Stomach smooth muscle (tissue), 2 donors: ENCODE results near the gene STMND1.

ENCODE experiments used
- H3K27ac ChIP-seq: one replicate; pipeline ENCODE4 v1.7.0; 2013; ENCODE audit warnings: mild to moderate bottlenecking, low read length, inconsistent platforms
- H3K27me3 ChIP-seq, 2 donors: one replicate each; pipeline ENCODE4 v1.7.0; 2013; ENCODE audit warnings: low read length in 2 of 2; ENCODE audit not compliant: insufficient read depth in 2 of 2, control insufficient read depth in 1 of 2
- H3K36me3 ChIP-seq, 2 donors: one replicate each; pipeline ENCODE4 v1.7.0; 2013; ENCODE audit warnings: low read length in 2 of 2; ENCODE audit not compliant: control insufficient read depth in 2 of 2, insufficient read depth in 2 of 2
- H3K4me1 ChIP-seq: one replicate; pipeline ENCODE4 v1.7.0; 2013; ENCODE audit warnings: low read length; ENCODE audit not compliant: control insufficient read depth, insufficient read depth
- H3K4me3 ChIP-seq, 2 donors: one replicate each; pipeline ENCODE4 v1.7.0; 2013; ENCODE audit warnings: low read length in 2 of 2
- H3K9ac ChIP-seq, 2 donors: one replicate each; pipeline ENCODE4 v1.7.0; 2013; ENCODE audit warnings: low read length in 2 of 2, mild to moderate bottlenecking in 1 of 2
- H3K9me3 ChIP-seq, 2 donors: one replicate each; pipeline ENCODE4 v1.7.0; 2013; ENCODE audit warnings: low read length in 2 of 2; ENCODE audit not compliant: control insufficient read depth in 2 of 2
- donor health status: healthy.
- donor health status: Pancreatic carcinoma.

Gene STMND1

GRCh38 chr6:17159240-17159639 is 57.4 kb downstream of the STMND1 start:
- no peak overlapping the region for H3K4me3 ChIP-seq
- H3K4me1 ChIP-seq: no peaks in the 10 kb centered on the region
- H3K27ac ChIP-seq: no peak overlapping the region

DNA sequence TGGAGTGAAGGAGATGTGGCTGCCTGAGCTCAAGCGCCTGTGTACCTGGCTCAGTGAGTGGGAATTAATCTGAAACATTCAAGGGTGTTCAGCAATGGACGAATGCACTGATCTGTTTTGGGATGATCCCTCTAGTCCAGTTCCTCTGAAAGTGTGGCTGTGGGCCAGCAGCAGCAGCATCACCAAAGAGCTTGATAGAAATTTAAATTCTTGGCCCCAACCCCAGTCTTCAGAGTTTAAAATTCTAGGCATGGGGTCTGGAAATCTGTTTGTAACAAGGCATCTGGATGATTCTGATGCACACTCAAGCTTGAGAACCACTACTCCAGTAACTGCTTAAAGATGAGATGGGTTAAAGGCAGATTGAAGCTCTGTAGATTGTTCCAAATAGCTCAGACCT is 59.2 kb downstream of the STMND1 start:
- Histone ChIP-seq H3K36me3 (no peaks in the 10 kb centered on the region), H3K27me3 (no peaks in the 10 kb centered on the region), H3K9ac (no peak overlapping the region), H3K4me1 (no peaks in the 10 kb centered on the region), H3K4me3 (no peak overlapping the region), H3K9me3 (no peaks in the 10 kb centered on the region), H3K27ac (no peak overlapping the region)

More at GRCh38 chr6:17159240-17159639, 57.4 kb downstream of the STMND1 start:
- Histone ChIP-seq H3K9ac (no peak overlapping the region), H3K27me3 (no peaks in the 10 kb centered on the region), H3K9me3 (no peaks in the 10 kb centered on the region), H3K36me3 (no peaks in the 10 kb centered on the region)

DNA sequence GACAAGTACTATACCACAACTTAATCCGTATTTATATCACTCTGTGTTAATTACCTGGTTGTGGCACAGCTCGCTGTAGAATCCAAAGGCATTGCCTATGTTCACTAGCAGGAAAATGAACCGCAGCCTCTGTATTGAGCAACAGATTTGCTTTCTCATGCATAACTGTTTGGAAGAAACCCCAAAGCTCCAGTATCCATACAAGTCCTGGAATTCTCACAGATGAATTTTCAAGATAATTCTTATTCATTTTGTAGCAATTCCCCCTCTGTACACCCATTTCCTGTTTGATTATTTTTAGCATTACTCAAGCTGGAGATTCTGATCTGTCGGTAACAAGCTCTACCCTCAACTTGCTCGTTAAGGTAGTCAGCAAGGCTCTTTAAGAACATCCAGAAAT is 63.5 kb downstream of the STMND1 start:
- Histone ChIP-seq H3K4me3 (no peak overlapping the region), H3K36me3 (no peaks in the 10 kb centered on the region), H3K9me3 (no peaks in the 10 kb centered on the region), H3K27me3 (no peaks in the 10 kb centered on the region), H3K9ac (no peak overlapping the region), H3K27ac (no peak overlapping the region), H3K4me1 (no peaks in the 10 kb centered on the region)

DNA sequence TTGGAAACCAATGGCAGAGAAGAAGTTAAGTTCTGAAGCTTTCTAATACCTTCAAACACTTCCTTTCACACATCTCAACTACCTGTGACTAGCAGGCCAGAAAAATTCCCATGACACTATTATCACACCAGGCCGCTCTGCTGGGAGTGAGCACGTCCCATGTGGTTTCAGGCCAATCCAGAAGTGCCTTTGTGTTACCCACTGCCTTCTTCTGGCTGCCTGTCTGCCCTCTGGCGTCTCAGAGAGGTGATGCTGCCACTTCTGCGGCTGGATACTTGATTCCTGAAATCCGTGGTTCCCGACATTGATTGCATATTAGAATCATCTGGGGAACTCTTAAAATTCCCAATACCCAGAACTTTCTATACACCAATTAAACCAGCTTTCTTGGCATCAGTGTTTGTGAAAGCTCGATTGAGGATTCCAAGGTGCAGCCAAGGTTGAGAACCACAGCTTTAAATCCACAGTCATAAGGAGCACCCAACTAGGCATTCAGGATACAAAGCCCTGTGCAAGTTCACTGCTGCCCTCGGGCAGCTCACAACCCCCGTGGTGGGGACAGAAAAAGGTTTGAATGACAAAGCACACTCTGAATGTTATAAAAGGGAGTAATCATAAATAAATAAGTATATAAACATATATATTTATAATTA is 65.6 kb downstream of the STMND1 start:
- Histone ChIP-seq H3K4me3 (no peak overlapping the region), H3K9ac (no peak overlapping the region), H3K4me1 (no peaks in the 10 kb centered on the region), H3K27ac (no peak overlapping the region), H3K9me3 (no peaks in the 10 kb centered on the region), H3K27me3 (no peaks in the 10 kb centered on the region), H3K36me3 (no peaks in the 10 kb centered on the region)

DNA sequence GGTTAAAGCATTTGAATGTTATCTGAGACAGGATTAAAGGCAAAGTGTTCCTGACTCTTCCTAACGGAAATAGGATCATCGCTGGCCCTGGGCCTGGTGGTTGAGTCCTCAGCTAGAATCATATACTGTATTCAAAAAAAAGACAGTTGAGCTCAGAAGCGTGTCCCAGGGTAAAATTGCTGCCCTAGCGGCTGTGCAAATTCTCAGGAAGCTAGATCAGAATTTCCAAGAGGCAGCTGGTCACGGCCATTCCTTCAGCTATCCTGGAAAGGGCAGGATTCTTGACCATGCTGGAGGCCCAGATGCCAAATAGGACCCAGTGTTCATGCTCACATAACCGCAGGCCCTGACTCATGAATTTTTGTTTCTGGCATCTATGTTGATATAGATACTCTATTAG is 67.4 kb downstream of the STMND1 start:
- Histone ChIP-seq H3K4me3 (no peak overlapping the region), H3K27ac (no peak overlapping the region), H3K9me3 (no peaks in the 10 kb centered on the region), H3K27me3 (no peaks in the 10 kb centered on the region), H3K4me1 (no peaks in the 10 kb centered on the region), H3K36me3 (no peaks in the 10 kb centered on the region), H3K9ac (no peak overlapping the region)

- Histone ChIP-seq H3K27me3 (no peaks in the 10 kb centered on the region), H3K4me1 (no peaks in the 10 kb centered on the region), H3K9ac (no peak overlapping the region), H3K27ac (no peak overlapping the region), H3K4me3 (no peak overlapping the region), H3K9me3 (no peaks in the 10 kb centered on the region), H3K36me3 (no peaks in the 10 kb centered on the region)
Observed at GRCh38 chr6:17169711-17170110, 67.9 kb downstream of the STMND1 start.

DNA sequence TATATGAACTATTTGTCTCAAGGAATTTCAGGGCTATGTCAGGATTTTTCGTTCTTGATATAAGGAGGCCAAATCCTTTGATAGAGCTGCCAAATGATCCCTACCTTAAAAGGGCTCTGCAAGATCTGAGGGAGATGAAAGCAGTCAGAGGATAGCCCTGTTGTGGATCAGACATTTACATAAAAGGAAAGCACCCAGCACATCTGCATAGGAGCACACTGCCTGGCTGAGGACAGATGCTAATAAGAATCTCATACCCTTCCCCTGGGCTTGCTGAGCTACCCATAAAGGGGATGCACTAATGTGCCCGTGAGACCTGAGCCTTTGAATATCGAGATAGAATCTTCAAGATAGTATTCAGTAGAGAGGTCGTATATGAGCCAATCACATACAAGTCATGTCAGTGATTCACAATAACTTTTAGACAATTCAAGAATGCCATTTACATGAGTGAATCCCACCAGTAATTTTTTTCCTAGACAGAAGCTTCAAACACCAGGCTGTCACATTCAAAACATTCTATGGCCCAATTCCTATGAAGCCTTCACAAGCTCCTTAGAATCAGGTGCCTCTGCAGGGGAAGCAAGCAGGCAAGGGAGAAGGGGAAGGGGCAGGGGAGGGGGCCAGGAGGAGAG is 71.1 kb downstream of the STMND1 start:
- Histone ChIP-seq H3K36me3 (no peaks in the 10 kb centered on the region), H3K4me1 (peaks cover 6% of the 10 kb centered on the region), H3K27me3 (no peaks in the 10 kb centered on the region), H3K9ac (no peak overlapping the region), H3K27ac (no peak overlapping the region), H3K9me3 (no peaks in the 10 kb centered on the region), H3K4me3 (no peak overlapping the region)

DNA sequence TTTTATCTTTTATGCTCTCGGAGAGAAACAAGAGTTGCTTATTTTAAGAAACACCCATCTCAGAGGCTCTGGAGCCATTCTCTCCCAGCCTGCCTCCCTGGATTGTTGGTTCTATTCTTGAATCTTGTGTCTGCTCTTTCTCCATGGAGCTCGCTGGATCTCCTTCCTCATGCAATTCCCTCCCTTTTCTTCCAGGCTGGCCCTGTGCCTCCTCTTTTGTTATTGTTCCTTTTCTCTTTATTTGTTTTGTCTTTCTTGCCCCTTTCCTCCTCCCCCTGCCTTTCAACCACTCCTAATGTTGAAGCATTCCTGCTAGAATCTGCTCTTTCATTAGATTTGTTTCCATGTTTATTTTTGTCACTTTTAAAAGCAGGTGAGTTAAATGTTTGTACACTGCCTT is 76.5 kb downstream of the STMND1 start:
- Histone ChIP-seq H3K4me3 (no peak overlapping the region), H3K9ac (no peak overlapping the region), H3K27ac (peak overlapping the region; percentile 55), H3K4me1 (peaks cover 10% of the 10 kb centered on the region), H3K27me3 (no peaks in the 10 kb centered on the region), H3K9me3 (peaks cover 0 to 4% of the 10 kb centered on the region in 2 donors), H3K36me3 (no peaks in the 10 kb centered on the region)

- Histone ChIP-seq H3K9me3 (peaks cover 0 to 4% of the 10 kb centered on the region in 2 donors), H3K4me3 (no peak overlapping the region), H3K27me3 (no peaks in the 10 kb centered on the region), H3K9ac (no peak overlapping the region), H3K36me3 (no peaks in the 10 kb centered on the region), H3K27ac (peak overlapping the region; percentile 13), H3K4me1 (peaks cover 10% of the 10 kb centered on the region)
Observed at GRCh38 chr6:17178754-17179529, 77.1 kb downstream of the STMND1 start.

GRCh38 chr6:17179530-17180073 is 77.8 kb downstream of the STMND1 start:
- H3K4me1 ChIP-seq: peaks cover 10% of the 10 kb centered on the region
- H3K36me3 ChIP-seq: no peaks in the 10 kb centered on the region
- H3K27ac ChIP-seq: peak overlapping the region; percentile 13
- no peaks in the 10 kb centered on the region for H3K27me3 ChIP-seq
- peaks cover 0 to 4% of the 10 kb centered on the region in 2 donors for H3K9me3 ChIP-seq
- H3K4me3 ChIP-seq: no peak overlapping the region
- H3K9ac ChIP-seq: no peak overlapping the region
